GM23248 (cell line): ENCODE results near the gene NCAM2.

Source experiments
- EZH2 ChIP-seq: fragments of 200-600 bp; sonication (generic); IDR thresholded peaks from 2 replicates; pipeline ENCODE4 v1.6.1; 2018; ENCODE audit warnings: antibody characterized with exemption, mild to moderate bottlenecking; ENCODE audit not compliant: insufficient read depth, poor library complexity, severe bottlenecking
- EZH2phosphoT487 ChIP-seq: fragments of 200-600 bp; sonication (generic); IDR thresholded peaks from 2 replicates; pipeline ENCODE4 v1.6.1; 2018; ENCODE audit warnings: antibody characterized with exemption, moderate library complexity, mild to moderate bottlenecking, low read depth; ENCODE audit not compliant: insufficient read depth

GRCh38 chr21:21385404-21385803 lies 387.2 kb downstream of the NCAM2 start:
- TF ChIP-seq EZH2 (no peak), EZH2phosphoT487 (no peak)
